ENCODE data around the gene TCOF1.

Gene TCOF1

GRCh38 chr5:150333400-150333799 is 24.1 kb upstream of the TCOF1 start:
- no peak for TF ChIP-seq CTCF (IDR thresholded peaks at IDR 0.05; ENCODE audit: insufficient read depth, missing control alignments)
- DNase-seq (ENCODE audit: insufficient read length, low spot score), result no peak
- no peak for FAIRE-seq

- DNase-seq (ENCODE audit: insufficient read length, low spot score) (no peak), FAIRE-seq (no peak)
- no peak for TF ChIP-seq CTCF (IDR thresholded peaks at IDR 0.05; ENCODE audit: insufficient read depth, missing control alignments)
These were observed 21.7 kb upstream of the TCOF1 start for GRCh38 chr5:150335778-150336177.

- TF ChIP-seq CTCF (IDR thresholded peaks at IDR 0.05; ENCODE audit: insufficient read depth, missing control alignments), result no peak
- no peak for FAIRE-seq
- no peak for DNase-seq (ENCODE audit: insufficient read length, low spot score)
These were observed 19.0 kb upstream of the TCOF1 start for GRCh38 chr5:150338546-150338945.

GRCh38 chr5:150339165-150339564 is 18.3 kb upstream of the TCOF1 start:
- DNase-seq (ENCODE audit: insufficient read length, low spot score), result no peak
- TF ChIP-seq CTCF (IDR thresholded peaks at IDR 0.05; ENCODE audit: insufficient read depth, missing control alignments), result no peak
- FAIRE-seq, result no peak

- DNase-seq (ENCODE audit: insufficient read length, low spot score) (no peak), FAIRE-seq (no peak)
- no peak for TF ChIP-seq CTCF (IDR thresholded peaks at IDR 0.05; ENCODE audit: insufficient read depth, missing control alignments)
These were observed 17.7 kb upstream of the TCOF1 start for GRCh38 chr5:150339841-150340240.

- no peak for TF ChIP-seq CTCF (IDR thresholded peaks at IDR 0.05; ENCODE audit: insufficient read depth, missing control alignments)
- no peak for FAIRE-seq
- DNase-seq (ENCODE audit: insufficient read length, low spot score), result no peak
These were observed 16.8 kb upstream of the TCOF1 start for GRCh38 chr5:150340614-150341255.

GRCh38 chr5:150341331-150341730 is 16.2 kb upstream of the TCOF1 start:
- DNase-seq (ENCODE audit: insufficient read length, low spot score) (peak; percentile 45), FAIRE-seq (no peak)
- TF ChIP-seq CTCF (IDR thresholded peaks at IDR 0.05; ENCODE audit: insufficient read depth, missing control alignments), result no peak
